CD4-positive, alpha-beta memory T cell (primary cell): Measurements from ENCODE around the gene ZNF655. TPM values are rescaled to one million over a fixed set of nuclear protein-coding genes. Genes with fewer than 3 reads are reported as not detected.
A peak's percentile ranks its signal among the peaks of the same experiment; 100 is the strongest.
"Not testable (repeated sequence)": the region's sequence is repeated elsewhere in the genome, so short reads cannot be mapped to it uniquely, and the experiment has no call there.

Source experiments
- CTCF ChIA-PET: fragments of 350-600 bp; sonication (Branson Sonifier 250); formaldehyde crosslinking; loops from one replicate; lab custom pipeline; 2021; ENCODE audit warnings: inconsistent platforms; ENCODE audit not compliant: partially characterized antibody; lab: Charles Lee
- POLR2A ChIA-PET: fragments of 350-600 bp; sonication (Branson Sonifier 250); formaldehyde crosslinking; loops from one replicate; lab custom pipeline; 2021; ENCODE audit not compliant: partially characterized antibody; lab: Charles Lee
- DNase-seq, 5 donors: peaks; one replicate each; pipeline versions ENCODE4 v3.0.0 to v3.0.0-alpha.2; 2020 to 2022; ENCODE audit warnings: mixed read lengths in 1 of 5
- H3K27ac ChIP-seq: one replicate; pipeline ENCODE4 v1.7.0; 2013; ENCODE audit warnings: low read depth, low read length
- H3K27me3 ChIP-seq: 2 replicates; pipeline ENCODE4 v1.7.0; 2013; ENCODE audit warnings: mild to moderate bottlenecking, low read length, moderate library complexity; ENCODE audit not compliant: insufficient read depth
- H3K36me3 ChIP-seq: 2 replicates; pipeline ENCODE4 v1.7.0; 2013; ENCODE audit warnings: mild to moderate bottlenecking, low read length, moderate library complexity; ENCODE audit not compliant: insufficient read depth
- H3K4me1 ChIP-seq: 2 replicates; pipeline ENCODE4 v1.7.0; 2013; ENCODE audit warnings: mild to moderate bottlenecking, low read length, moderate library complexity; ENCODE audit not compliant: insufficient read depth
- H3K4me3 ChIP-seq, 2 donors: one replicate each; pipeline ENCODE4 v1.7.0; 2013; ENCODE audit warnings: low read length in 2 of 2, mild to moderate bottlenecking in 1 of 2
- H3K9me3 ChIP-seq, 2 donors: one replicate each; pipeline ENCODE4 v1.7.0; 2013; ENCODE audit warnings: low read length in 2 of 2, control low read depth in 1 of 2; ENCODE audit not compliant: control insufficient read depth in 1 of 2
- H3K27ac Mint-ChIP-seq, 7 donors: one replicate each; pipeline ENCODE4 v1.8.0; 2020 to 2021; ENCODE audit warnings: mixed read lengths in 7 of 7, mild to moderate bottlenecking in 6 of 7, inconsistent platforms in 3 of 7, moderate library complexity in 3 of 7
- H3K27me3 Mint-ChIP-seq, 2 donors: one replicate each; pipeline ENCODE4 v1.8.0; 2020 to 2021; ENCODE audit warnings: mixed read lengths in 2 of 2
- H3K36me3 Mint-ChIP-seq, 2 donors: one replicate each; pipeline ENCODE4 v1.8.0; 2020 to 2021; ENCODE audit warnings: mixed read lengths in 2 of 2, inconsistent platforms in 1 of 2, mild to moderate bottlenecking in 1 of 2
- H3K4me1 Mint-ChIP-seq, 4 donors: one replicate each; pipeline ENCODE4 v1.8.0; 2020 to 2021; ENCODE audit warnings: mixed read lengths in 4 of 4, mild to moderate bottlenecking in 1 of 4
- H3K4me3 Mint-ChIP-seq, 8 donors: one replicate each; pipeline ENCODE4 v1.8.0; 2020 to 2021; ENCODE audit warnings: mixed read lengths in 8 of 8, mild to moderate bottlenecking in 7 of 8, moderate library complexity in 6 of 8, inconsistent platforms in 3 of 8
- H3K9me3 Mint-ChIP-seq, 8 donors: one replicate each; pipeline ENCODE4 v1.8.0; 2020 to 2021; ENCODE audit warnings: mixed read lengths in 8 of 8, mild to moderate bottlenecking in 5 of 8, inconsistent platforms in 3 of 8, moderate library complexity in 1 of 8
- intact Hi-C: fragments of 100-400 bp; cut with micrococcal nuclease; formaldehyde crosslinking; loops from one replicate; pipeline ENCODE4 v1.15.1; 2023
- polyA plus RNA-seq, 2 donors: library from polyadenylated mRNA; unstranded; fragments of 300-500 nt; fragmentation: Illumina TruSeq; gene quantifications; one replicate each; pipeline ENCODE4 v1.2.3, GENCODE V29; 2021
- total RNA-seq, 2 experiments: library from RNA; stranded (reverse); gene quantifications; one replicate each; pipeline ENCODE4 v1.2.3, GENCODE V29; 2021

The ZNF655 gene
- total and polyA plus RNA-seq, 4 experiments from 2014 or later = 66.8 to 150 (median 105) TPM

DNA sequence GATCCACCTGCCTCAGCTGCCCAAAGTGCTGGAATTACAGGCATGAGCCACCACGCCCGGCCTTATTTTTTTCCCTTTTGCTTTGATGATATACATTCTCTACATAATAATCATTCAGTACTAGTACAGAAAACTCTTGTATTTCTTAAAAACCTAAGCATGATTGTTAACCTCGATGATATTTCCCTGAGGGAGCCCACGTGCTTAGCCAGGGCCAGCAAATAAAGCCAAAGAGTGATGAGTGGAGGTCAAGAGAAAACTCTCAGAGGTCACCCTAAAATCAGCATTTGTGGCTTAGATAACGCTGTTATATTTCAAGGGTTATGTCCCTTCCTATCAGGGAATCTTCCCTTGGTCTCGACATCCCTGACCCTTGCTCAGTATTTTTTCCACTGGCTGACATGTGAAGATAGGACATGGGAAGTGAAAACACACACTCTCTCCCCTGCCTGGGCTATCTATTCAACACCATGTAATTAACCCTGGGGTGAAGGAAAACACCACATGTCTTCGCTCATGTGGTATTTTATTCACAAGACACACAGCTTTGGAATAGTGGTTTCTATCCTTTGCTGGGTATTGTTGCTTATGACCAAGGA is 19.1 kb upstream of the ZNF655 start:
- Histone ChIP-seq H3K36me3 (no peaks in the 10 kb centered on the region), H3K4me3 (no peak overlapping the region), H3K27me3 (no peaks in the 10 kb centered on the region), H3K27ac (no peak overlapping the region), H3K9me3 (peaks cover 3 to 10% of the 10 kb centered on the region in 2 donors), H3K4me1 (no peaks in the 10 kb centered on the region)
- intact Hi-C loops = no loop called here
- Mint-ChIP-seq H3K4me3 (no peak overlapping the region), H3K27ac (no peak overlapping the region), H3K27me3 (no peaks in the 10 kb centered on the region), H3K4me1 (no peaks in the 10 kb centered on the region), H3K36me3 (peaks cover 4 to 5% of the 10 kb centered on the region in 2 donors), H3K9me3 (peaks cover 0 to 62% (median 38%) of the 10 kb centered on the region in 8 donors)
- no peak for DNase-seq
- CTCF ChIA-PET = no interaction called here
- POLR2A ChIA-PET = interaction anchor here (0.7 kb wide), 1 partner anchor 11 kb away, joined by 3 read pairs; no protein-coding TSS in a partner anchor

DNA sequence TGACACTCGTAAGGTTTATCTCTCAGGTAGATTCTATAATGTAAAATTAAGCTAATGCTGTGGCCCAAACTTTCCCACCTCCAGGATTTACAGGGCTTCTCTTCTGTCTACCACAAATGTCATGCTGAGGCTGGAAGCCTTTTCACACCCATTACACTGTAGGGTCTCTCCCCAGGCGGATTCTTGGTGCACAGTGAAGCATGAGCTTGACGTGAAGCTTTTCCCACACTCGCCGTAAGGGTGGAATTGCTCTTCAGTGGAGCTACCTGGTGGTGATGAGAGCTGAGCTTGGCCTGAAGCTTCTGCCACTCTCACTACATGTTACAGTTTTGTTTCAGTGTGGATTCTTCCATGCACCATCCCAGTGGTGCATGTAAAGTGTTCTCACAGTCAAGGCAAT is 17.9 kb upstream of the ZNF655 start:
- Mint-ChIP-seq H3K27ac (no peak overlapping the region), H3K36me3 (peaks cover 2 to 4% of the 10 kb centered on the region in 2 donors), H3K27me3 (no peaks in the 10 kb centered on the region), H3K4me1 (no peaks in the 10 kb centered on the region), H3K9me3 (peaks cover 0 to 58% (median 35%) of the 10 kb centered on the region in 8 donors), H3K4me3 (no peak overlapping the region)
- Histone ChIP-seq H3K27ac (no peak overlapping the region), H3K4me1 (no peaks in the 10 kb centered on the region), H3K36me3 (no peaks in the 10 kb centered on the region), H3K27me3 (no peaks in the 10 kb centered on the region), H3K9me3 (peaks cover 3 to 10% of the 10 kb centered on the region in 2 donors), H3K4me3 (no peak overlapping the region)
- intact Hi-C loops = no loop called here
- CTCF ChIA-PET = interaction anchor here (0.6 kb wide), 1 partner anchor 13 kb away, joined by 3 read pairs; no protein-coding TSS in a partner anchor
- no peak for DNase-seq
- POLR2A ChIA-PET = no interaction called here

DNA sequence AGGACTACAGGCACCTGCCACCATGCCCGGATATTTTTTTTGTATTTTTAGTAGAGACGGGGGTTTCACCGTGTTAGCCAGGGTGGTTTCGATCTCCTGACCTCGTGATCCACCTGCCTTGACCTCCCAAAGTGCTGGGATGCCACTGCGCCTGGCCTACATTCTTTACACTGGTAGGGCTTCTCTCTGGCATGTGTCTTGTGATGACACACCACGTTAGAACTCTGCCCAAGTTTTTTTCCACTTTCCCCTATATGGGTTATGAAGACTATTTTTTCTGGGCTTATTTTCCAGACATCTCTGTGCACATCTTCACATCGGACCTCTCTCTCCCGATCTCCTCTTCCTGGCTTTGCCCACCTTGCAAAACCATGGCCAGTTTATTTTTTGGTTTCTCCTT is 17.2 kb upstream of the ZNF655 start:
- POLR2A ChIA-PET = interaction anchor here (0.5 kb wide), 1 partner anchor 53 kb away, joined by 3 read pairs; no protein-coding TSS in a partner anchor
- H3K4me3 Mint-ChIP-seq = no peak overlapping the region
- peaks cover 2 to 4% of the 10 kb centered on the region in 2 donors for H3K36me3 Mint-ChIP-seq

DNA sequence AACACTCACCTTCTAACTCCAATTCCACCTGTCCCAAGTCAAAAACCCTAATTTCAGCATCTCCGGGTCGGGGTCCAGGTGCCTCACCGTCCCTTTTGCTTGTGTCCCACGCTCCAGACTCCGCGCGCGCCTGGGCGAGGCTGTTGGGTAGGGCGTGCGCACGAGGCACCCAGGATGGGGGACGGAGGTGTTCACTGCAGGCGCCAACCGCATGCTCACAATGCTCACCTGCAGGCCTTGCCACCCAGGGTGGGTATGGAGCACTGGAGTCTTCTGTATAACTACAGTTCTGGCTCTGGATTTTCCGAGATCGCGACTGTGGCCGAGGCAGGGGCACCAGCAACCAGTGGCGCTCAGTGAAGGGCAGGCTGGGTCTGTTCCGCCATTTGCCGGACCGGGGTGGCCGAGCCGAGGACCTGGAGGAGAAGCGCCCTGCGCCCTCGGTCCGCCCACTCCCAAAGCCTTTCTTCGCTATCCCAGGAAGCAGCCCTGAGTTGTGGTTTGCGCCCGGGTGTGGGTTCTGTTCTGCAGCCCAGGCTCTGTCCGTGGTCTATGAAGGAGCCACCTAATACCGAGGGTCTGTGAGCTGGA is 15.3 kb upstream of the ZNF655 start:
- ChIA-PET CTCF (no interaction called here), POLR2A (no interaction called here)
- intact Hi-C loops = no loop called here
- Mint-ChIP-seq H3K4me3 (no peak overlapping the region), H3K9me3 (peaks cover 0 to 41% (median 28%) of the 10 kb centered on the region in 8 donors), H3K27me3 (no peaks in the 10 kb centered on the region), H3K27ac (no peak overlapping the region), H3K4me1 (no peaks in the 10 kb centered on the region), H3K36me3 (peaks cover 11 to 12% of the 10 kb centered on the region in 2 donors)
- H3K27me3 ChIP-seq = no peaks in the 10 kb centered on the region
- H3K9me3 ChIP-seq = peaks cover 3 to 10% of the 10 kb centered on the region in 2 donors
- H3K4me3 ChIP-seq = no peak overlapping the region
- no peaks in the 10 kb centered on the region for H3K36me3 ChIP-seq
- no peak overlapping the region for H3K27ac ChIP-seq
- DNase-seq = no peak
- H3K4me1 ChIP-seq = no peaks in the 10 kb centered on the region

More for the DNA sequence above, 17.2 kb upstream of the ZNF655 start:
- Histone ChIP-seq H3K36me3 (no peaks in the 10 kb centered on the region), H3K27ac (no peak overlapping the region), H3K9me3 (peaks cover 3 to 10% of the 10 kb centered on the region in 2 donors), H3K4me1 (no peaks in the 10 kb centered on the region), H3K27me3 (no peaks in the 10 kb centered on the region), H3K4me3 (no peak overlapping the region)
- Mint-ChIP-seq H3K4me1 (no peaks in the 10 kb centered on the region), H3K9me3 (peaks cover 0 to 54% (median 35%) of the 10 kb centered on the region in 8 donors), H3K27me3 (no peaks in the 10 kb centered on the region), H3K27ac (no peak overlapping the region)
- CTCF ChIA-PET = no interaction called here
- intact Hi-C loops = no loop called here
- DNase-seq = no peak

DNA sequence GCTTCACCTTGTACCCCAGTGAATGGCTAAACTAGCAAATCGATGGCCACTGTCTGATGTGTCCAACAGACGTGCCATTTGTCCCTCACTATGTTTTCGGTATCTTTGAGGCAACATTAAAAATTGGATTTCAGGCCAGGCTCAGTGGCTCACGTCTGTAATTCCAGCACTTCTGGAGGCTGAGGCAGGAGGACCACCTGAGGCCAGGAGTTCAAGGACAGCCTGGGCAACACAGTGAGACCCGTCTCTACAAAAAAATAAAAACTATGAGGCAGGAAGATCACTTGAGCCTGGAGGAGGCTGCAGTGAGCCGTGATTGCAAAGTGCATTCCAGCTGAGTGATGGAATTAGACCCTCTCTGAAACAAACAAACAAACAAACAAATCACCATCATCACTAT is 14.5 kb upstream of the ZNF655 start:
- no peak overlapping the region for H3K27ac Mint-ChIP-seq
- peaks cover 14 to 16% of the 10 kb centered on the region in 2 donors for H3K36me3 Mint-ChIP-seq
- H3K4me1 Mint-ChIP-seq = no peaks in the 10 kb centered on the region
- H3K9me3 Mint-ChIP-seq = peaks cover 0 to 34% (median 22%) of the 10 kb centered on the region in 8 donors
- H3K27ac ChIP-seq = no peak overlapping the region
- intact Hi-C loops = no loop called here
- DNase-seq = no peak
- ChIA-PET CTCF (no interaction called here), POLR2A (no interaction called here)
- no peaks in the 10 kb centered on the region for H3K36me3 ChIP-seq
- peaks cover 3 to 10% of the 10 kb centered on the region in 2 donors for H3K9me3 ChIP-seq
- H3K27me3 ChIP-seq = no peaks in the 10 kb centered on the region
- H3K4me3 ChIP-seq = no peak overlapping the region
- H3K4me1 ChIP-seq = no peaks in the 10 kb centered on the region
- H3K27me3 Mint-ChIP-seq = no peaks in the 10 kb centered on the region
- no peak overlapping the region for H3K4me3 Mint-ChIP-seq

DNA sequence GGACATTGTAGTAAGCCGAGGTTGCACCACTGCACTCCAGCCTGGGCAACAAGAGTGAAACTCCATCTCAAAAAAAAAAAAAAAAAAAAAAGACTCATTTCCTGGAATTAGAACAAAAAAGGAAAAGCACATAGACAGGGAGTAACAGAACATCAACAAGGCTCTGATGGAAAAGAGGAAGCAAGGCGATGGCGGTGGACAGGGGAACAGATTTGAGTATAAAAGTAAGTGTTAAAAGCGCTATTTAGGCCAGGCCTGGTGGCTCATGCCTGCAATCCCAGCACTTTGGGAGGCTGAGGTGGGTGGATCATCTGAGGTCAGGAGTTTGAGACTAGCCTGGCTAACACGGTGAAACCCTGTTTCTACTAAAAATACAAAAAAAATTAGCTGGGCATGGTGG is 13.1 kb upstream of the ZNF655 start:
- H3K9me3 ChIP-seq, H3K4me1 Mint-ChIP-seq, H3K27me3 Mint-ChIP-seq, CTCF ChIA-PET, H3K4me3 Mint-ChIP-seq, H3K27me3 ChIP-seq, H3K27ac ChIP-seq, H3K4me1 ChIP-seq, intact Hi-C loops, H3K27ac Mint-ChIP-seq, POLR2A ChIA-PET, H3K4me3 ChIP-seq, DNase-seq, H3K36me3 ChIP-seq: not testable (repeated sequence)
- Mint-ChIP-seq H3K9me3 (peaks cover 0 to 21% (median 16%) of the 10 kb centered on the region in 8 donors), H3K36me3 (peaks cover 14 to 19% of the 10 kb centered on the region in 2 donors)

DNA sequence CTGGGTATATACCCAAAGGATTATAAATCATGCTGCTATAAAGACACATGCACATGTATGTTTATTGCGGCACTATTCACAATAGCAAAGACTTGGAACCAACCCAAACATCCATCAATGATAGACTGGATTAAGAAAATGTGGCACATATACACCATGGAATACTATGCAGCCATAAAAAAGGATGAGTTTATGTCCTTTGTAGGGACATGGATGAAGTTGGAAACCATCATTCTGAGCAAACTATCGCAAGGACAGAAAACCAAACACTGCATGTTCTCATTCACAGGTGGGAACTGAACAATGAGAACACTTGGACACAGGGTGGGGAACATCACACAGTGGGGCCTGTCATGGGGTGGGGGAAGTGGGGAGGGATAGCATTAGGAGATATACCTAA is 8.9 kb upstream of the ZNF655 start:
- DNase-seq, H3K36me3 ChIP-seq, H3K27ac Mint-ChIP-seq, H3K27ac ChIP-seq, H3K27me3 ChIP-seq, CTCF ChIA-PET, H3K27me3 Mint-ChIP-seq, H3K4me3 ChIP-seq, POLR2A ChIA-PET, H3K9me3 ChIP-seq, intact Hi-C loops, H3K9me3 Mint-ChIP-seq: not testable (repeated sequence)
- peaks cover 15% of the 10 kb centered on the region for H3K4me1 ChIP-seq
- Mint-ChIP-seq H3K4me1 (peaks cover 7 to 37% (median 23%) of the 10 kb centered on the region in 4 donors), H3K4me3 (peak overlapping the region in 1 of 8 donors; percentile 39), H3K36me3 (peaks cover 15 to 30% of the 10 kb centered on the region in 2 donors)
